Measurements from ENCODE around the gene PSMB1.

PSMB1 gene

GRCh38 chr6:170490259-170490658, 62.8 kb downstream of the PSMB1 start:
- Histone ChIP-seq H4K20me1 (no peaks in the 10 kb centered on the region), H3K4me3 (no peak overlapping the region), H3K27ac (no peak overlapping the region), H3K36me3 (no peaks in the 10 kb centered on the region), H3K4me2 (no peak overlapping the region), H3K4me1 (0 out of 20 replicates have a peak, but pooled peaks cover 0 to 7% (median 0%) of the 10 kb centered on the region in 10 experiments), H3K27me3 (no peaks in the 10 kb centered on the region), H3K9me3 (replicated peaks in 1 of 11) (peaks cover 0 to 10% (median 0%) of the 10 kb centered on the region in 11 experiments; a peak in 3 of 22 replicates), H3K9ac (no peak overlapping the region)
- TF ChIP-seq Cebpa-rat (IDR thresholded peaks at IDR 0.05): no peak

GRCh38 chr6:170489836-170490235, 63.3 kb downstream of the PSMB1 start:
- H3K9me3 ChIP-seq (replicated peaks in 1 of 11): peaks cover 0 to 9% (median 0%) of the 10 kb centered on the region in 11 experiments; a peak in 1 of 22 replicates
- no peaks in the 10 kb centered on the region for H4K20me1 ChIP-seq
- H3K27ac ChIP-seq: no peak overlapping the region
- TF ChIP-seq Cebpa-rat (IDR thresholded peaks at IDR 0.05): no peak
- 0 out of 20 replicates have a peak, but pooled peaks cover 0 to 7% (median 0%) of the 10 kb centered on the region in 10 experiments for H3K4me1 ChIP-seq
- no peak overlapping the region for H3K9ac ChIP-seq
- H3K36me3 ChIP-seq: no peaks in the 10 kb centered on the region
- H3K4me3 ChIP-seq: no peak overlapping the region
- no peak overlapping the region for H3K4me2 ChIP-seq
- no peaks in the 10 kb centered on the region for H3K27me3 ChIP-seq

GRCh38 chr6:170487707-170488329, 65.3 kb downstream of the PSMB1 start:
- Histone ChIP-seq H4K20me1 (no peaks in the 10 kb centered on the region), H3K4me1 (no peaks in the 10 kb centered on the region), H3K4me2 (no peak overlapping the region), H3K4me3 (no peak overlapping the region), H3K36me3 (no peaks in the 10 kb centered on the region), H3K9me3 (replicated peaks in 1 of 11) (peaks cover 0 to 10% (median 0%) of the 10 kb centered on the region in 11 experiments; a peak in 3 of 22 replicates), H3K27me3 (no peaks in the 10 kb centered on the region), H3K9ac (no peak overlapping the region), H3K27ac (no peak overlapping the region)
- TF ChIP-seq Cebpa-rat (IDR thresholded peaks at IDR 0.05): no peak

- no peaks in the 10 kb centered on the region for H3K4me1 ChIP-seq
Measured at GRCh38 chr6:170485159-170485558, 67.9 kb downstream of the PSMB1 start.

More at GRCh38 chr6:170485159-170485558, 67.9 kb downstream of the PSMB1 start:
- TF ChIP-seq Cebpa-rat (IDR thresholded peaks at IDR 0.05): no peak
- Histone ChIP-seq H3K9me3 (replicated peaks in 1 of 11) (peaks cover 0 to 10% (median 0%) of the 10 kb centered on the region in 11 experiments; a peak in 3 of 22 replicates), H3K27ac (no peak overlapping the region), H3K27me3 (no peaks in the 10 kb centered on the region), H3K9ac (no peak overlapping the region), H3K4me3 (no peak overlapping the region), H4K20me1 (no peaks in the 10 kb centered on the region), H3K4me2 (no peak overlapping the region), H3K36me3 (no peaks in the 10 kb centered on the region)
